HFFc6 (cell line): ENCODE results near the gene ARID3C. TPM values are rescaled to one million over a fixed set of nuclear protein-coding genes. Genes with fewer than 3 reads are reported as not detected.

ENCODE experiments used
- DNase-seq: peaks from one replicate; pipeline ENCODE4 v3.0.0-alpha.2; 2018
- H3K27ac Mint-ChIP-seq: 2 replicates; pipeline ENCODE4 v1.8.0; 2020; ENCODE audit warnings: mild to moderate bottlenecking, mixed read lengths
- H3K27me3 Mint-ChIP-seq: 2 replicates; pipeline ENCODE4 v1.8.0; 2021; ENCODE audit warnings: mild to moderate bottlenecking, moderate library complexity, mixed read lengths; ENCODE audit not compliant: insufficient read depth
- H3K36me3 Mint-ChIP-seq: 2 replicates; pipeline ENCODE4 v1.8.0; 2021; ENCODE audit warnings: low read depth, mixed read lengths
- H3K4me1 Mint-ChIP-seq: 2 replicates; pipeline ENCODE4 v1.8.0; 2020; ENCODE audit warnings: low read depth, mixed read lengths
- H3K4me3 Mint-ChIP-seq: 2 replicates; pipeline ENCODE4 v1.8.0; 2020; ENCODE audit warnings: mild to moderate bottlenecking, moderate library complexity, mixed read lengths
- H3K9me3 Mint-ChIP-seq: 2 replicates; pipeline ENCODE4 v1.8.0; 2020; ENCODE audit warnings: mild to moderate bottlenecking, mixed read lengths
- total RNA-seq, 6 experiments: library from RNA; stranded (reverse); fragmentation: NEBNext Ultra II Directional; extraction: Animal tissue kit (Norgen Biotek cat#: 25700); gene quantifications; 2 replicates in 1 of 6; 3 replicates in 5 of 6; pipeline ENCODE4 v1.2.3, GENCODE V29; 2021
- TF ChIP-seq, protein P1 (sequence below): fragments of 200-600 bp; sonication (generic); IDR thresholded peaks from 2 replicates; pipeline ENCODE4 v1.5.0; 2021; ENCODE audit warnings: antibody characterized with exemption, mild to moderate bottlenecking

Gene ARID3C
- total RNA-seq, 6 experiments from 2014 or later: 0.14 to 0.17 TPM; not detected in 4

DNA sequence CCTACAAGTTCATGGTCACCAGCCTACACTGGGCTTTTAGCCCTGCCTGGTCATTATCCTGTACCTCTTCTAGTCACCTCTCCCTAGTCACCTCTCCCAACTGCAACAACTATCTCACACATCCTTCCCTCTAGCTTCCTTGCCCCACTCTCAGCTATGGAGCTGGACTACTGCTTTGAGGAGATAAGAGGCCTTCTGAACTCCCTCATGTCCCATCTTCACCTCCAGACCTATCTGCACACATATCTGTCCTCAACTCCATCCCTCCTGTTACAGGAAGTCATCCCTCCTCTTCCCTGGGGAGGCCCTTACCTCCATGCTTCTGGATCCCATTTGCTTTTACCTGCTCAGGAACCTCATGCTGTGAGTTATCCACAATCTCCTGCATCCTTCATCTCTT lies 22.7 kb downstream of the ARID3C start:
- Mint-ChIP-seq H3K36me3 (no peaks in the 10 kb centered on the region), H3K27me3 (peaks cover 6% of the 10 kb centered on the region), H3K4me1 (peaks cover 2% of the 10 kb centered on the region), H3K9me3 (no peaks in the 10 kb centered on the region), H3K4me3 (no peak overlapping the region), H3K27ac (no peak overlapping the region)
- TF ChIP-seq, protein P1, sequence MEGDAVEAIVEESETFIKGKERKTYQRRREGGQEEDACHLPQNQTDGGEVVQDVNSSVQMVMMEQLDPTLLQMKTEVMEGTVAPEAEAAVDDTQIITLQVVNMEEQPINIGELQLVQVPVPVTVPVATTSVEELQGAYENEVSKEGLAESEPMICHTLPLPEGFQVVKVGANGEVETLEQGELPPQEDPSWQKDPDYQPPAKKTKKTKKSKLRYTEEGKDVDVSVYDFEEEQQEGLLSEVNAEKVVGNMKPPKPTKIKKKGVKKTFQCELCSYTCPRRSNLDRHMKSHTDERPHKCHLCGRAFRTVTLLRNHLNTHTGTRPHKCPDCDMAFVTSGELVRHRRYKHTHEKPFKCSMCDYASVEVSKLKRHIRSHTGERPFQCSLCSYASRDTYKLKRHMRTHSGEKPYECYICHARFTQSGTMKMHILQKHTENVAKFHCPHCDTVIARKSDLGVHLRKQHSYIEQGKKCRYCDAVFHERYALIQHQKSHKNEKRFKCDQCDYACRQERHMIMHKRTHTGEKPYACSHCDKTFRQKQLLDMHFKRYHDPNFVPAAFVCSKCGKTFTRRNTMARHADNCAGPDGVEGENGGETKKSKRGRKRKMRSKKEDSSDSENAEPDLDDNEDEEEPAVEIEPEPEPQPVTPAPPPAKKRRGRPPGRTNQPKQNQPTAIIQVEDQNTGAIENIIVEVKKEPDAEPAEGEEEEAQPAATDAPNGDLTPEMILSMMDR: no peak
- no peak for DNase-seq

DNA sequence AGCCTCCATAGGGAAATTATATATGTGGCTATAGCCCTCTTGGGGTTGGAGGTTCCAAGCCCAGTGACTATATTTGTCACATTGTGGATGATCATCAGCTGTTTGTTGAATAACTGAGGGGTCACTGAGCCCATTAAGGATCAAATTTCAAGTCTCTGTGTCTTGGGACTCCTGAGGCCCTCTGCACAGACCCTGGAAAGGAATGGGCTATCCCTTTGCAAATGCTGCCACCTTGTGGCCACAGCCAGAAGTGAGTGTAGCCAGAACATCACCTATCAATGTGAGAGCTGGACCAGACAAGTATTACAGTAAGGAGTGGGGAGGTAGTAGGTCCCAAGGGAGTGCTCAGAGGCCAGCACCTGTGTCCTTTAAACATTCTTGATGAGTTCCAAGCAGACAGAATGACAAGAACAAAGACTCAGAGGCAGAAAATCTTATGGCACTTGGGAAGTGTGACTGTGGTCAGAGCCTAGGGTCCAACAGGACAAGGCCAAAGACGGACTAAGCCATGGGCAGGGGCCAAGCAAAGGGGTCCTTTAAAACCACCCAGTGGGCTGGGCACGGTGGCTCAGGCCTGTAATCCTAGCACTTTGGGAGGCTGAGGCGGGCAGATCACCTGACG lies 25.1 kb downstream of the ARID3C start:
- no peak overlapping the region for H3K4me3 Mint-ChIP-seq
- TF ChIP-seq, protein P1: peak; percentile 98
- DNase-seq: peak; percentile 60
- H3K36me3 Mint-ChIP-seq: no peaks in the 10 kb centered on the region
- no peak overlapping the region for H3K27ac Mint-ChIP-seq
- no peaks in the 10 kb centered on the region for H3K4me1 Mint-ChIP-seq
- H3K9me3 Mint-ChIP-seq: no peaks in the 10 kb centered on the region
- peaks cover 19% of the 10 kb centered on the region for H3K27me3 Mint-ChIP-seq

DNA sequence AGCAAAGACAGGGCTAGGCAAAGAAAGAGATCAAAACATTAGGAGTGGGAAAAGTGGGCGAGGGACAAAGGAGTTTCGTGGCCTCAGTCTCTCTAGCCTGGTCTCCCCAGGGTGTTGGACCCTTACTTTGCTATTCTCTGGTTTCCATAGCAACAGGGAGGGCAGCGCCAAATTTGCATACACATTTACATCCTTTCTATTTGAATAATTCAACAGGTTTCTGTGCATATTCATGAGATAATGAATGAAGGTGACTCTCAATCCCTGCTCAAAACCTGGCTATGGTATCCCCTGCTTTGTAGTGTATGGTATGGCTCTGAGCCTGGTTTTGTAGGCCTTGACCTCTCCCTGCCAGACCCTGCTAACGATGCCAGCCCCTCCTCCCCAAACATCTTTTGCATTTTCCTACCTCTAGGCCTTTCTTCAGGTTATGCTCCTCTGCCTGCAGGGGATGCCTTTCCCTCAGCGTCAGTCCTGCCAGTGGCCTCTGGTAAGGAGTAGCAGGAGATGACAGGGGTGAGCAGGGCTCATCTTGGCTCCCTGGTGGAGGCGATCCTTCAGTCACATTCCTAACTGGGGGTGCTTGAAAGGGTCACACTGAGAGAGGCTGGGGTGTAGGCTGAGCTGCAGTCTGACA lies 26.8 kb downstream of the ARID3C start:
- H3K4me1 Mint-ChIP-seq: no peaks in the 10 kb centered on the region
- H3K4me3 Mint-ChIP-seq: no peak overlapping the region
- H3K27me3 Mint-ChIP-seq: peaks cover 27% of the 10 kb centered on the region
- H3K27ac Mint-ChIP-seq: no peak overlapping the region
- TF ChIP-seq, protein P1: no peak
- H3K36me3 Mint-ChIP-seq: no peaks in the 10 kb centered on the region
- no peak for DNase-seq
- no peaks in the 10 kb centered on the region for H3K9me3 Mint-ChIP-seq

DNA sequence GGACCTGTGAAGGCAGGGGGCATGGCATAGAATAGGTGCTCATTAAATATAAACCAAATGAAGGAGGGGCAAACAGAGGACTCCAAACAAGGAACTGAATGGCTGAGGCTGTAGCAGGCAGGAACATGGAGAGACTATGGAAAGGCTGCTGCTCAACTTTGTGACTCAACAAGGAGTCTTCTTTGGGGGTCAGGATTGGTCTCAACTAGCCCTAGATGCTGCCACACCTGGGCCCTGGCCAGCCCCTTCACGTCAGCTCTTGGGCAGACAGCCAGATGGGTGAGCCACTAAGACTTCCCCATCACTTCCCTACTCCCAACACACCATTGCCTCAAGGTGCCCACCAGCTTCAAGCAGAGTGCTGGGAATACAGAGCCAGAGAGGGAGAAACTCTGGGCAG lies 28.0 kb downstream of the ARID3C start:
- H3K36me3 Mint-ChIP-seq: no peaks in the 10 kb centered on the region
- no peak for DNase-seq
- H3K27me3 Mint-ChIP-seq: peaks cover 35% of the 10 kb centered on the region

DNA sequence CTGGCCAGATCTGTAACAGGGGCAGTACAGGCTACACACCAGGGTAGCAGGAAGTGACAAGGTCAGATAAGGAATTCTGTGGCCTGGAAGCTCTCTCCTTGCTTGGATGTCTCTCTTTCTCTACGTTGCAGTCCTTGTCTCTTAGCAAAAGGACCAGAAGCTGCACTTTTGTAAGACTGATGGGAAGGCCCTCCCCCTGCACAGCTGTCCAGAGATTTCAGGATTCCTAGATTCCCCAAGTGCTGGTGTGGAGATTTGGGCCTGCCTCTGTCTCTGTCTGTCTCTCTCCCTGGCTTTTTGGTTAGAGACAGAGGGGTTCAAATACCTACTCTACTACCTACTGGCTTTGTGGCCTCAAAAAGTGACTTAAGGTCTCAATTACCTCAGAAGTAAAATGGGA lies 29.3 kb downstream of the ARID3C start:
- Mint-ChIP-seq H3K4me3 (no peak overlapping the region), H3K36me3 (no peaks in the 10 kb centered on the region), H3K27ac (no peak overlapping the region), H3K27me3 (peaks cover 31% of the 10 kb centered on the region), H3K4me1 (no peaks in the 10 kb centered on the region), H3K9me3 (no peaks in the 10 kb centered on the region)
- no peak for DNase-seq
- TF ChIP-seq, protein P1: no peak

More for the DNA sequence above, 28.0 kb downstream of the ARID3C start:
- no peak overlapping the region for H3K4me3 Mint-ChIP-seq
- no peaks in the 10 kb centered on the region for H3K4me1 Mint-ChIP-seq
- H3K27ac Mint-ChIP-seq: no peak overlapping the region
- H3K9me3 Mint-ChIP-seq: no peaks in the 10 kb centered on the region
- TF ChIP-seq, protein P1: no peak
